ENCODE data around the gene TMEM151A.
A peak's percentile ranks its signal among the peaks of the same experiment; 100 is the strongest.

TMEM151A gene

DNA sequence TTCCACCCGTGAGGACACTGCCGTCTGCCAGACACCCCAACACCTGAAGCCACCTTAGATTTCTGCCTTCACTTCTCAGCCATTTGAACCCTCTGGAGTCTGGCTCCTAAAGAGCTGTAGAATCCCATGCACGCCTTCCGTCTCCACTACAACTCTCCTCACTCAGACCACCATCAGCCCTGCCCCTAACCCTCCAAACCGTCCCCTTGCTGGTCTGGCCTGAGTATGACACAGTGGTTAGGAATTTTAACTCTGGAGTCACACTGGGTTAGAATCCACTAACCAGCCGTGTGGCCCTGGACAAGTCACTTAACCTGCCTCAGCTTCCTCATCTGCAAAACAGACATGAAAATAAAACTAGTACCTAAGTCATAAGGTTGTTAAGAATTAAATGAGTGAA, 10.7 kb upstream of the TMEM151A start:
- no peak overlapping the region for H3K4me3 ChIP-seq (ENCODE audit: low read length)

DNA sequence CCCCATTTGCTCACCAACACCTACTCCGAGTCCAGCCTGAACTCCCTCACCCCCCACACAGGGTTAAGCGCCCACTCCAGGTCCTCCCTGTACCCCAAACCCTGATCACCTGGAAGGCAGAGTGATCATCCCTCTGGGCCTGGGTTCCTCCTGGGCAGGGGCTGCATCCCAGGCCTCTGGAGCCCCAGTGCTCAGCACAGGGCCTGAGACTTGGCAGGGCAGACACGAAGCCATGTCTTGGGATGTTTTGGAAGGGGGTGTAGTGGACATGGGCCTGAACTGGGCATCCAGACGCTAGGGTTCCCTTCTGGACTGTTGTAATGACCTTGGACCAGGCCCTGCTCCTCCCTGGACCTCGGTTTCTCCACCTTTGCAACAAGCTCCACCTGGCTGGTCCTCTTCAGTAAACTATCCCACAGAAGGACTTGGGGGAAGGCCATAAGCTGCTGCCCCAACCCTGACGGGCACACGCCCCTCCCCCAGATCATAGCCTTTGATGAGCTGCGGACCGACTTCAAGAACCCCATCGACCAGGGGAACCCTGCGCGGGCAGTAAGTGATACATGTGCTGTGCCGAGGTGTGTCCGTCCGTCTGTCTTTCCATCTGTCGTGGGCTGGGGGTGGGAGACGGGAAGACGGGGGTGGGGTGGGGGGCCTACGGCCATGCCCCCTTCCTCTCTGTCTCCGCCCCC, 9.8 kb upstream of the TMEM151A start:
- DNase-seq (ENCODE audit: low read depth, low spot score): no peak
- no peak overlapping the region for H3K4me3 ChIP-seq (ENCODE audit: low read length)

More for the DNA sequence above, 10.7 kb upstream of the TMEM151A start:
- no peak for DNase-seq (ENCODE audit: low read depth, low spot score)

DNA sequence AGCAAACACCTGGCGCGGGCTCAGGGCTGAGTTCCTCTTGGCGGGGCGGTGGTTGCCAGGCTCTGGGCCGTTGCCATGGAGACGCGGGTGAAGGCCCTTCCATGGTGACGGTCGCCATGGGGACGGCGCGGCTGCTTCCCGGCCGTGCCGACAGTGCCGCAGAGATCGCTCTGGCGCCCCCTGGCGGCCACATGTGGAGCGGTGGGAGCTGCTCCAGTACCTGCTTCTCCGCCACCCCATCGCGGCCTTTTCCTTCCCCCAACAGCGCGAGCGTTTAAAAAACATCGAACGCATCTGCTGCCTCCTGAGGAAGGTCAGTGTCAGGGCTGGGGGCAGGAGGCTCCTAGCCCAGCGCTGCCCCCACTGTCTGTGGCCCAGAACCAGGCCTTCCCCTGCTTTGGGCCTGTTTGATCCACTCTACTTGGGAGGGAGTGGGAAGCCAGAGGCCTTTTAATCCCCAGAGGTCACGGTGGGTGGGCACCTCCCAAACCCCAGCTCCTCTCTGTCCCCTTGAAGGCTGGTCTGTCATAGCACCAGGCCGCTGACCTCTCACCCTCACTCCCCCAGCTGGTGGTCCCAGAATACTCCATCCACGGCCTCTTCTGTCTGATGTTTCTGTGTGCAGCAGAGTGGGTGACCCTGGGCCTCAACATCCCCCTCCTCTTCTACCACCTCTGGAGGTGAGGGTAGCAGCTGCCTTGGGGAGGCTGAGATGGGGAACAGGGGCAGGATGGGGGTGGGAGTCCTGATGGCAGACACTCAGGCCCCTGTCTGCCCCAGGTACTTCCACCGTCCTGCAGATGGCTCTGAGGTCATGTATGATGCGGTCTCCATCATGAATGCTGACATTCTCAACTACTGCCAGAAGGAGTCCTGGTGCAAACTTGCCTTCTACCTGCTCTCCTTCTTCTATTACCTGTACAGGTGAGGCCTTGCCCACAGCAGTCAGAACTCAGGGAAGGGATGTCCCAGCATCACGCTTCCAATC, 8.9 kb upstream of the TMEM151A start:
- peak; percentile 95 for DNase-seq (ENCODE audit: low read depth, low spot score)
- no peak overlapping the region for H3K4me3 ChIP-seq (ENCODE audit: low read length)

DNA sequence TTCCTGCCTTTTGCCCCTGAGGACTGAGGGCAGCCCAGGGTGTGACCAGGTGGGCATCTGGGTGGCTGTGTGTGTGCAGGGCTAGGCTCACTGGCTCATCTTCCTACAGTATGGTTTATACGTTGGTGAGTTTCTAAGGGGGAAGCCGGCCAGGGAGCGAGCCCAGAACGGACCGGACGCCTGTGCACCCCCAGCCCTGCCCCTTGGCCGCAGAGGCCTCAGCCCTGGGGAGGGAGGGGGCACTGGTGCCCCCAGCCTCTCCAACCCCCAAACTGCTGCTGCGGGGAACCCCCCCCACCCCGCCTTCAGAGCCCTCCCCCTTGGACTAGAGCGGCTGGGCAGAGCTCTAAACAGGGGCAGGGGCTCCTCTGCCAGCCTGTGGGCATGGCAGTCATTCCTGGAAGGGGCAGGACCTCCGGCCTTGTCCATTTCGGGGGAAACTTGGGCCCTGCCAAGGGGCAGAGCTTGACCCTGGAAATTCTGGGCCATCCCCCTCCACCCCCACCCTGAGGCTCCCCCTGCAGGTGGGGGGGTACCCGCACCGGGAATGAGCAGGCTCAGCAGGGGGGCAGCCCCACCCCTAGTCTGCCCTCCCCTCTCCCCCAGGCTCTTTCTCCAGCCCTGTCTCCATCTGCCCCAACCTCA, 8.1 kb upstream of the TMEM151A start:
- no peak overlapping the region for H3K4me3 ChIP-seq (ENCODE audit: low read length)
- no peak for DNase-seq (ENCODE audit: low read depth, low spot score)

DNA sequence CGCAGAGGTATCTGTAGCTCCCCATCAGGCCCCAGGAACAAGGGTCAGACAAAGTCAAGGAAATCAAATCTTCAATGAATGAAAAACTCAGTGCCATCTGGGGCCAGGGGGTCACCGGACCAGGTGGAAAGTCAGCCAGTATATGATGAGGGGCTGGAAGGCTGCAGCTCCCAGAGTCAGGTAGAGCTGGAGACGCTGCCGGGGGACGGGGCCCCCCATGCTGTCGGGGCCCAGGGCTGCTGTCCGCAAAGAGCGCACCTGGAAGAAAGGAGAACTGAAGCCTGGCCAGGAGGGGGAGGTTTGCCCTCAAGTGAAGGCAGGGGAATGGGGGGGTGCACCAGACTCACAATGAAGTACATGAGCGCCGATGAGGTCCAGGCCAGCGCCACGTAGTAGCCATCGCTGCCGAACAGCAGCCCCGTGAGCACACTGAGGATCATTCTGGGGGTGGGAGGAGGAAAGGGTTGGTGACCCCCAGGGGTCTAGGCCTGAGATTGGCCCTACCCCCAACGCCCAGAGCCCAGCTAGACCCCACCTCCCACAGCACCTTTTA, 7.1 kb upstream of the TMEM151A start:
- no peak overlapping the region for H3K4me3 ChIP-seq (ENCODE audit: low read length)
- no peak for DNase-seq (ENCODE audit: low read depth, low spot score)

DNA sequence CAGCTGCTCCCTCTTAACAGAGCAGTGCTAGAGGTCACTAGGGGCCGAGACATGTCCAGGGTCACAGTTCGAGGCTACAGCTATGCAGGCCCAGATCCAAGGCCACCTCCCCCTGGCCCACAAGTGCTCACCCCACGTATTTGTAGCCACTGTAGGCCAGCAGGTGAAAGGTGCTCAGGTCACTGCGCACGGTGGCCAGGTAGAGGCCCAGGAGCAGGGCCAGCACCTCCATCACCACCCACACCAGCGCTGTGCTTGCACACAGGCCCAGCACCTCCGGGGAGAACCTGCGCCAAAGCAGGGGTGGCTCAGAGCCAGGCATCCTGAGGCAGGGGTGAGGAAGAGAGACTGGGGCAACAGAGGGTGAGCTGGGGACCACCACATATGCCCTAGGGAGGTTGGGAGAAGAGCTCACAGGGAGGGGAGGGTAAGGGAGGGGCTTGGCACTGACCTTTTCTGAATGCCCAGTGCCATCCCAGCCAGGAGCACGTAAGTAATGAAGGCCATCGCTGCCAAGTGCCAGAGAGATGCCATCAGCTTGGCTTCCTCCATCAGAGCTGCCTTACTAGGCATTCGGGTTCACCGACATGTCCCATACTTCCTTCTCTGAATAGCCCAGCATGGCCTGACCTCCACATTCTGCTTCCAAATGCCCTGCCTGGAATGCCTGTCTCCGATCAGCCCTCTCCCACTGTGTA, 6.3 kb upstream of the TMEM151A start:
- no peak for DNase-seq (ENCODE audit: low read depth, low spot score)
- no peak overlapping the region for H3K4me3 ChIP-seq (ENCODE audit: low read length)

DNA sequence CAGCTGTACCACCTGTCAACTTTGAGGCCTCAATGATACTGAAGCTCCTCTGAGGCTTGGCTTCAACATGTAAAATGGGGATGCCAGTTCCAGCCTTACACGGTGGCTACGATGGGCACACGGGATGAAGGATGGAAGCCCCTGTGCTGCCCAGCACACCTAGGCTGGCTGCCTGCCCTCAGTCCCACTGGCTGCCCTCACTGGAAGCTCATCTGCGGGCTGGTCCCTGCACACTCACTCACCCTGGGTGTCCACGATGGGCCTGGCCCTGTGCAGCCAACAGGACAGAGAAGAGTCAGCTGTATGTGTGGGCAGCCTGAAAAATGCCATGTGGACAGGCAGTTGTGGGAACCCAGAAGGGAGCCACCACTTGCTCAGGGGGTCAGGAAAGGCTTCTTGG, 5.0 kb upstream of the TMEM151A start:
- no peak for DNase-seq (ENCODE audit: low read depth, low spot score)
- no peak overlapping the region for H3K4me3 ChIP-seq (ENCODE audit: low read length)

DNA sequence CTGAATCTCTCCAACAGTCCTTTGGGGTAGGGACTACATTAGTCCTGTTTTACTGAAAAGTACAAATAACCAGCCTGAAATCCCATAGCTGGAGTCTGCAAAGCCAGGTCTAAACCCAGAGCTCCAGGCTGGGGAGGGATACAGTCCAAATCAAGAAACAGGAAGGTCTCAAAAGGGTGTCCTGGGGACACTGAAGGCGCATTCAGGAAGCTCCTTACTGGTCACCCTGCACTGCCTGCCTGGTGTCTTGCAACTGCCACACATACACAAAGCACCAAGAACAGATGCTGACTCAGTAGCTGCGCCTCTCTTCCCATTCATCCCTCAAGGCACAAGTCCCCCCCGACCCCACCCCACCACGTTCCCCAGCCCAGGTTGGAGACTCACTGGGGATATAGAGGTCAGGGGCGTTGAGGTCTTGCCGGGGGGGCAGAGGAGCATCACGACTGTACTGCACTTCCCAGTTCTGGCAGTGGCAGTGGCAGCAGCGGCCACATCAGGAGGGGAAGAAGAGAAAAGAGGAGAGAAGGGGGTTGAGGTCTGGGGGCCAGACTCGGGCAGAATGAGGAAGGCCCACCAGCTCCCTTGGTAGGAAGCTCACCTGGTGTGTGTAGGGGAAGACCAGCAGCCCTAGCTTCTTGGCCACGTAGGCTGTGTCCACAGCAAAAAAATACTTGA, 4.3 kb upstream of the TMEM151A start:
- DNase-seq (ENCODE audit: low read depth, low spot score): no peak
- H3K4me3 ChIP-seq (ENCODE audit: low read length): peak overlapping the region; percentile 91

DNA sequence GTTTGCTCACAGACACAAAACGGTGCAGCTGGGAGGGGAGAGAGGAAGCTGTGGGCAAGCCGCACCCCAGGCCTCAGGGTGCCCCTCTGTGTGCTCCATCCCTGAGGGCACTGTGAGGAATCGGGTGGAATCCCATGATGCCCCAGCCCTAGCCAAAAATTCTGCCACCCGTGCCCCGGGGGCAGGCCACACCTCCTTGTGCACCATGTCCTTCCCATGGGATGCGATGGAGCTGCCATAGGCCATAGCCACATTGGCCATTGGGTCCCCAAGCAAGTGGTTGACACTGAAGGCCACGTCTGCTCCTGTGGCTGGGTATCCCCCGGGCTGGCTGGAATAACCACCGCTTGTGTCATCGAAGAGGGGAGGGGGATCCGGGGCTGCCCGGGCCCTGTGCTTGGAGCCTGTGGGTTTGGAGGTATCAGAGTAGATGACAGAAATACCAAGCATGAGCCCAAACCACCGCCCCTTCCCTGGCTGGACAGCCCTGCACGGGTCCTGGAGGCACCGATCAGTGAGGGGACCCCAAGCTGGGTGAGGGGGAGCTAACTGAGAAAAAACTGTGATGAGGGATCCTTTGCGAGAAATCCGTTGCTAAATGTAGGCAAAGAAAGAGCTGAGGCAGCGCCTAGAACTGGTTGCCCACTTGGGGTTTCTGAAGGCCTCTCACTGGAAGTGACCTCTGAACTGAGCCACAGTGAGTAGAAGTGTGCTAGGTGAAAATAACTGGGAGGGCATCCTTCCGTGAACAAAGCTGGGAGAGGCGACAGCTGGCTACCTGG, 3.6 kb upstream of the TMEM151A start:
- no peak for DNase-seq (ENCODE audit: low read depth, low spot score)
- peak overlapping the region; percentile 91 for H3K4me3 ChIP-seq (ENCODE audit: low read length)

DNA sequence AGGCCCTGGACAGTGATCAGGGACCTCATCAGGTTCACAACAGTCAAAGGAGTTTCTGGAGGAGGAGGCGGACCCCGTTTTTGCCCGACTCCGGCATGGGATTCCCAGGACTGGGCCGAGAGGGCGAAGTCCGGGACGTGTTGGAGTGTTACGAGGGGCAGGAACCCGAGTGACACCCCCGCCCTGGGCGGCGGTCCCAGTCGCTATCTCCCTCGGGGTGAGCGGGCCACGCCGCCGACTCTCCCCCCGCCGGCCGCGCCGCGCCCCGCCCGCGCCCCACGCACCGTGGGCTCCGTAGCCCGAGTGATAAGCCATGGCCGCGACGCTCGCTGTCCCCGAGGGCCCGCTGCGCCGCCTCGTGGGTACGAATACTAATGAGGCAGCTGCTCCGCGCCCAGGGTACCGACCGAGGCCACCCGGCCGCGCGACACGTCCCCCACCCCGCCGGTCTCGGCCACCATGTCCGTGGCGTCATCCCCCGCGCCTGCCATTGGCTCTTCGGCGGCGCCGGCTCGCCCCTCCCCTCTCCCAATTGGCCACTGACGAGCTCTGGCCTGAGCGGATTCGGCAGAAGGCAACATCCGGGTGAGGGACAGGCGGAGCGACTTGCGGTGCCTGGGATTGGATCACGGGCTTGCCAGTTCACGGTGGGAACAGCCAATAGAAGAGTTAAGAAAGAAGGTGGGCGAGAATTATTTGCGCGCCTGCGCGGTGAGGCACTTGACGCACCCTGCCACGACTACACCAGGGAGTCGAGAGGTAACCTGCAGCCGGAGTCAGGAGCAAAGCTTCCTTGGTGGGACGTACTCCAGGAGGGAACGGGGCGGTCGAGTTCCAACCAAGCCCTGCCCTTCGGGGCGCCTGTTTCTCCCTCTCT, 2.8 kb upstream of the TMEM151A start, which contains the start of gene YIF1A:
TSS of gene YIF1A (minus strand) at position 473 of the 877 bp plus-strand sequence. CDS start at position 315, 158 bp downstream.
- DNase-seq (ENCODE audit: low read depth, low spot score): peak; percentile 99
- H3K4me3 ChIP-seq (ENCODE audit: low read length): peak within 1 kb of the TSS; percentile 91

DNA sequence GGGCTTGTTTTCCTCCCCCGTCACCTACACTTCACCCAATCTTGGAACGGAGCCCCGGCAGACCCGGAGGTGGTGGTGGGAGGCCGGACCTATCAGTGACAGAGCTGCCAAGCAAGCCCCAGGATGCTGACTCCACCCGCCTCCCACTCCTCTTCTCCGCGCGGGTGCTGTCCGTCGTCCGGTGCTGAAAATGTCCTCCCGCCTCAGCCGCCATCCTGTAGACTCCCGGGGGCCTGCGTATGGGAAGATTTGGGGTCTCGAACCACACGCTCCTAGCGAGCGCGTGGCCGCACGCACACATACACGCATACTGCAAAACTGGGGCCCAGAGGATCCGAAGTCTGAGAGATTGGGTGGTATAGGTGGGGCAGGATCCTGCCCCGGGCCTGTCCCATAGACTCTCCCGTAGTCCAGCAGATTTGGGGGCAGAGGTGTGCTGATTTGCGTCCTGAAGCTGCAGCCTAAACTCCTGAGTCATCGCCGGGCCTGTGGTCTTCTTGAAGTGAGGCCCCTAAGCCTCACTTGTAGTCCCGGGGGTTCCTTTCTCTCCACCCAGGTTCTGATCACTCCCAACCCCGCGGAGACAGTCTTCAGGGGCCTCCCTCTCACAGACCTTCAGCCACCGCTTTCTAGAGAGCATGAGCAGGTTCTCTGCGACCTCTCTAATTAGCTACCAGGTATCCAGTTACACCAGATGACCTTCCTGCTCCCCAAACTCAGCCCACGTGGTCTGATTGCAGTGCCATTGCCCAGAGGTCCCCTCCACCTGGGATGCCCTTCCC, 2.0 kb upstream of the TMEM151A start:
- no peak for DNase-seq (ENCODE audit: low read depth, low spot score)

DNA sequence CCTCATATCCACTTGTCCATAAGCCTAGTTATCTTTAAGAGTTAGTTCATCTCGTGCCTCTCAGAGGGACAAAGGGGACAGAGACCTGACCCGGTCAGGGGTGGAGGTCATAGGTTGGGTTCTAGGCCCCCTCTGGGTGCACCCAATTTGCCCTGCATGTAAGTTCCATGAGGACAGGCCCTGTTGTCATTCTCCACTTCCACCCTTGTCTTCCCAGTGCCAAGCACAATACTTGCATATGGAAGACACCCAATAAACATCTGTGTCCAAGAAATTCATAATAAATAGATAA, 1.4 kb upstream of the TMEM151A start:
- no peak for DNase-seq (ENCODE audit: low read depth, low spot score)
- peak overlapping the region; percentile 77 for H3K4me3 ChIP-seq (ENCODE audit: low read length)

More for the DNA sequence above, 2.0 kb upstream of the TMEM151A start:
- peak overlapping the region; percentile 77 for H3K4me3 ChIP-seq (ENCODE audit: low read length)

DNA sequence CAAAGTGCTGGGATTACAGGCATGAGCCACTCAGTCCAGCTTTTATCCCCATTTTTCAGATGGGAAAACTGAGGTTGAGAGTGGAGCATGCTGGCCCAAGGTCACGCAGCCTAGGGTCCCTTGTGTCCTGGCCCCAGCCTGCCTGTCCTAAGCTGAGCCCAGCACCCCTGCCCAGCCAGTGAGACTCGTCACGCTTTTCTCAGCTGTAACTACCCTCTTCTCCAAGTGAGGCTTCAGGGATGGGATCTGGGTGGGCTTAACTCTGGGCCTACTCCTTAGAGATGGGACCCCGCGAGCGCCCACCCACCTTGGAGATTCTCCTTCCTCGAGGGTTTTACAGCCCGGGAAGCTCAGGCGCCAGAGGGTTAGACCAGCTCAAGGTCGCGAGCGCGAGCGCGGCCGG, 390 bp upstream of the TMEM151A start:
- H3K4me3 ChIP-seq (ENCODE audit: low read length): peak overlapping the region; percentile 24; the same call in 1 of the 2 replicates
- no peak for DNase-seq (ENCODE audit: low read depth, low spot score)

DNA sequence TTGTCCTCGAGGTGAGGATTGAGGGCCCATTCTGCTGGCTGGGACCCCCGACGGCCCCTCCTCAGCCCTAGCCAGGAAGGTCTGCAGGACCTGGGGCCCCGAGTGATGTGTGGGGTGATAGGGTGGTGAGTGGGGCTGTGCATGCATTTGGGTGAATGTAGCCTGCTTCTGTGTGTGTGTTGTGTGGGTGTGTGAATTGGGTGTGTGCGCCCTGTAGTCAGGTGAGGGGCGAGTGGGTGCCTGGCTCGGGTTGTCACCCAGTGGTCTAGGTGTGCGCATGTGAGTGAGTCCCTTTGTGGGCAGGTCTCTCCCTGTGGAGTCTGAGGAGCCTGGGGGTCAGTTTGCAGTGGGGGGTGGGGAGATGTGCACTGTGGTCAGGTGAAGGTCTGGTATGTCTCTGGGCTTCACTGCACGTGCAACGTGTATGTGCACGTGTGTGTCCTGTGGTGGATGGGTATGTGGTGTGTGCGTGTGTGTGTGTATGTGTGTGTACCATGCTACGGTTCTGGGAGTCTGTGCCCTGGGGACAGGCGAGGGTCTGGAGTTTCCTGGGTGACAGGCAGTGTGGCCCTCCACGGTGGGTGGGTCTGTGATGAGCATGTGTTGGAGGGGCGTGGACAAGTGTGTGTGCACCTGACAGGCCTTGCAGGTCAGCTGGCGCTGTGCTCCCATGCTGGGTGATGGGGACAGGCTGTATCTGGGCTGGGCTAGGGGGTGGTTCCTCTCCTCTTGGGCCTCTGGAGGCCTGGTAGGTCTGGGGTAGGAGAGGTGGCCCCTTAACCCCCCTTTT, 1.0 kb downstream of the TMEM151A start:
- H3K4me3 ChIP-seq (ENCODE audit: low read length): peak overlapping the region; percentile 51

DNA sequence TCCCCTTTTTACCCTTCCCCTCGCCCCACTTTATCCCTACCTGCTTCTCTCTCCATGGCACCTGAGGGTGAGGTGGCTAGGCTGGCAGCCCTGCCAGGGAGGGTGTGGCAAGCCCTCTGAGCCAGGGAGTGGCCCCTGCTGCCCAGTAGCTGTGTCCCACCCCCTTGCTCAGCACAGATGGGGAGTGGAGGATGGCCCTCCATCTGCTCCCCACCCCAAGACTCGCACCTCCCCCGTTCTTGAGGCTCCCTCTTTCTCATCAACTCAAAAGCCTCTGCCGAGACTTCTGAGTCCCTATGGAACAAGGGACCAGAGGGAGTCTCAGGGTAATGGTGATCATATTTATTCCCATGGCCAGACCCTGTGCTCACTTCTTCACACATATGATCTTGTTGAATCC, 1.7 kb downstream of the TMEM151A start:
- no peak for DNase-seq (ENCODE audit: low read depth, low spot score)

More for the DNA sequence above, 1.0 kb downstream of the TMEM151A start:
- DNase-seq (ENCODE audit: low read depth, low spot score): no peak

More for the DNA sequence above, 1.7 kb downstream of the TMEM151A start:
- H3K4me3 ChIP-seq (ENCODE audit: low read length): no peak overlapping the region

All from Jurkat, Clone E6-1 (cell line).